Activated CD4-positive, alpha-beta T cell treated with anti-CD3 and anti-CD28 coated beads for 48 hours (primary cell): ENCODE results near the gene CCAR1.
"Not testable (repeated sequence)": the region's sequence is repeated elsewhere in the genome, so short reads cannot be mapped to it uniquely, and the experiment has no call there.

Experiments used
- DNase-seq: peaks from one replicate; pipeline ENCODE4 v3.0.0-alpha.2; 2020

CCAR1 gene

GRCh38 chr10:68828083-68828601, 107.1 kb downstream of the CCAR1 start:
- peak; percentile 7 for DNase-seq

DNA sequence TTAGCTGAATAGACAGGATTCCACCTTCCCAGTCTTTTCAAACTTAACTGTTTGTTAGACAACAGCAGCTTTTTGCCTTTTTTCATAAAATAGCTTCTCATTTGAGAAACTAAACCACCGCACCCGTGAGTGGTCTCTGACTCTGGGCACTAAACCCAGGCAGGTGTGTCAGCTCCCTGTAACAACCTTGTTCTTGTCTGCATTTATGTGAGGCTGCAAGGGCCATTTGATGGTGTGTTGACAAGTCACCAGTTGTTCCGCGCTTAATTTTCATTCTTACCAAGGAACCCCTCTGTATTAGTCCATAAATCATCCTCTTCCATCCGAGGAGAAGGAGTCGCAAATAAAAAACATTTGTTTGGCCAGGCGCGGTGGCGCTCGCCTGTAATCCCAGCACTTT, 107.8 kb downstream of the CCAR1 start:
- DNase-seq: no peak

DNA sequence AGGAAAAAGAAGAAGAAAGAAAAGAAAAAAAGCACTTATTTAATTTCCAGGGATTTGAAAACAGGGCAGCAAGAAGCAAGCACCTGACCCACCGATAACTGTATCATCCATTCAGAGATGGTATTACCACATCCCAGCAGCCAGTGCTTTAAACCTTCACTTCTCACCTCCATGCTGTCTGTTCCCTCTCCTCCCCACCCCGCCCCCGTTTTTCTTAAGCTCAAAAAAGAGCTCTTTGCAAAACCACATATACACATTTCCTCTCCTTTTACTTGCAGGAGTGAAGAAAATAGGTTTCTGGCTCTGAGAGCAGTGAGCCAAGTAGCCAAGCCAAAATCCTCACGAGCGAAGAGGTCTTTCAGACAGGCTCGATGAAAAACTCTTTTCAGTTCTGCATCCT, 108.5 kb downstream of the CCAR1 start:
- DNase-seq: no peak

- no peak for DNase-seq
Observed at GRCh38 chr10:68829952-68830351, 108.9 kb downstream of the CCAR1 start.

DNA sequence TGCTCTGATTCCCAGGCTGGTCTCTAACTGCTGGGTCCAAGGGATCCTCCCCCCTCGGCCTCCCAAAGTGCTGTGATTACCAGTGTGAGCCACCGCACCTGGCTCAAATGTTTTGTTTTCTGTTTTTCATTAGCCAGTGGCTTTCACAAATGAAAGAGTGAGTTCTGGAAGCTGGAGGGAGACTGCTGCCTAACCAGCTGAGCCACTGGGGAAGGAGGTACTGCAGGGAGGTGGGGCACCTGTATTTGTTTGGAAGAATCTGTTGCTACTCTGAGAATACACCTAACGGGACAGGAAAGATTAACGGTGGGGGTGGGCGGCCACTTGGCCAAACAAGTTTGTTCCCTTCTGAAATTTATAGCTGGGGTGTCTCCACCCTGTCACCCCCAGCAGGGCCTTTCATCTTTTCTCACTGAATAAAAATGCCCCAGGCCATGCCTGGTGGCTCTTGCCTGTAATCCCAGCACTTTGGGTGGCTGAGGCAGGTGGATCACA, 111.0 kb downstream of the CCAR1 start:
- DNase-seq: no peak

- DNase-seq: no peak
Observed at GRCh38 chr10:68832601-68833000, 111.6 kb downstream of the CCAR1 start.

DNA sequence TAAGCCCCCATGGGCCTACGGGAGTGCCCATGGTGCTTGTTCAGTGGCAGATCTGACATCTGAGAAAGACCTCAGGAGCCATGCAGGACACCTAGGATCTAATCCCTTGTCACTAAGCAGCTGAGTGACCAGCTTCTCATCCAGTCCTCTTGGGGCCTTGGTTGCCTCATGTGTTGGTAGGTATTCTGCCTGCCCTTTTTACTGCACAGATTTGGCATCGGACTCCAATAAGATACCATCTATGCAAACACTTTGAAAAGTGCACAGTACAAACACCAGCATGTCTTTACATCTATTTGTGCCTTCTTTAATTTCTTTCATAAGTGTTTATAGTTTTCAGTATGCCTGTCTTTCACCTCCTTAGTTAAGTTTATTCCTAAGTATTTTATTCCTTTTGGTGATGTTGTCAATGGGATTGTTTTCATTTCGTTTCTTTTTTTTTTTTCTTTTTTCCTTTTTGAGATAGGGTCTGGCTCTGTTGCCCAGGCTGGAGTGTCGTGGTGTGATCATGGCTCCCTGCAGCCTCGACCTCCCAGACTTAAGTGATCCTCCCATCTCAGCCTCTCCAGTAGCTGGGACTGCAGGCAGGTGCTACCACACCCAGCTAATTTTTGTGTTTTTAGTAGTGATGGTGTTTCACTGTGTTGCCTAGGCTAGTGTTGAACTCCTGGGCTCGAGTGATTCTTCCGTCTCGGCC, 116.7 kb downstream of the CCAR1 start:
- no peak for DNase-seq

DNA sequence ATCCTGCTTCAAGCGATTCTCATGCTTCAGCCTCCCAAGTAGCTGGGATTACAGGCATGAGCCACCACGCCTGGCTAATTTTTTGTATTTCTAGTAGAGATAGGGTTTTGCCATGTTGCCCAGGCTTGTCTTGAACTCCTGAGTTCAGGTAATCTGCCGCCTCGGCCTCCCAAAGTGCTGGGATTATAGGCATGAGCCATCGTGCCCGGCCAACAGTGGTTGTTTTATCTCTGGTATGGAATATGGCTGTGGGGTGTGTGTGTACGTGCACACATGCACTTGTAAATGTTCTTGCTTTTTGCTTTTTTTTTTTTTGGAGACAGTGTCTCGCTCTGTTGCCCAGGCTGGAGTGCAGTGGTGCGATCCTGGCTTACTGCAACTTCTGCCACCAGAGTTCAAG, 119.6 kb downstream of the CCAR1 start:
- DNase-seq: not testable (repeated sequence)
